DND-41 (cell line): ENCODE measurements around the gene ZBED2.
A peak's percentile ranks its signal among the peaks of the same experiment; 100 is the strongest.

Experiments used
- ATAC-seq: fragments of 200-7000 bp; cut with Tn5 transposase; 3 replicates; pipeline ENCODE4 v1.9.1; 2021; ENCODE audit warnings: low read depth; ENCODE audit not compliant: insufficient read depth
- DNase-seq: peaks from one replicate; pipeline ENCODE4 v3.0.0-alpha.2; 2020
- H2AFZ ChIP-seq: 2 replicates; pipeline ENCODE4 v1.6.0; 2012; ENCODE audit warnings: low read depth, low read length
- H3K27ac ChIP-seq: 2 replicates; pipeline ENCODE4 v1.5.1; 2012; ENCODE audit warnings: low read length, inconsistent platforms
- H3K27me3 ChIP-seq: fragments of 200-600 bp; sonication (generic); 2 replicates; pipeline ENCODE4 v1.6.0; 2012; ENCODE audit warnings: low read length, mild to moderate bottlenecking, inconsistent platforms; ENCODE audit not compliant: insufficient read depth, poor library complexity
- H3K36me3 ChIP-seq: 2 replicates; pipeline ENCODE4 v1.5.1; 2012; ENCODE audit warnings: low read length, inconsistent platforms; ENCODE audit not compliant: insufficient read depth
- H3K4me1 ChIP-seq: 2 replicates; pipeline ENCODE4 v1.5.1; 2012; ENCODE audit warnings: mild to moderate bottlenecking, low read length; ENCODE audit not compliant: insufficient read depth
- H3K4me2 ChIP-seq: 2 replicates; pipeline ENCODE4 v1.6.0; 2012; ENCODE audit warnings: mild to moderate bottlenecking, moderate library complexity, low read length, inconsistent platforms; ENCODE audit not compliant: insufficient read depth
- H3K4me3 ChIP-seq, 2 experiments: fragments of 200-600 bp in 1 of 2; shearing (Covaris generic) in 1 of 2; 2 replicates each; pipeline ENCODE4 v1.5.1; 2012 to 2016; ENCODE audit warnings: inconsistent platforms in 2 of 2, low read length in 2 of 2, mild to moderate bottlenecking in 2 of 2, low read depth in 1 of 2, moderate library complexity in 1 of 2
- H3K79me2 ChIP-seq: 2 replicates; pipeline ENCODE4 v1.6.0; 2012; ENCODE audit warnings: low read length, inconsistent platforms; ENCODE audit not compliant: insufficient read depth
- H3K9ac ChIP-seq: 2 replicates; pipeline ENCODE4 v1.6.0; 2012; ENCODE audit warnings: low read depth, mild to moderate bottlenecking, inconsistent platforms, low read length, moderate library complexity
- H3K9me3 ChIP-seq: 2 replicates; pipeline ENCODE4 v1.5.1; 2012; ENCODE audit warnings: low read length, moderate library complexity, mild to moderate bottlenecking, inconsistent platforms; ENCODE audit not compliant: insufficient read depth, severe bottlenecking
- H4K20me1 ChIP-seq: 2 replicates; pipeline ENCODE4 v1.6.0; 2012; ENCODE audit warnings: low read length; ENCODE audit not compliant: insufficient read depth
- CTCF ChIP-seq: IDR thresholded peaks from 2 replicates; pipeline ENCODE4 v1.5.1; 2012; ENCODE audit warnings: borderline replicate concordance, low read length, moderate library complexity, mild to moderate bottlenecking; ENCODE audit not compliant: poor library complexity, severe bottlenecking; ENCODE audit errors: extremely low read depth
- EZH2 ChIP-seq: IDR thresholded peaks from 3 replicates; pipeline ENCODE4 v1.6.1; 2012; ENCODE audit warnings: borderline replicate concordance, low read depth, mild to moderate bottlenecking, moderate library complexity, low read length, inconsistent platforms; ENCODE audit not compliant: severe bottlenecking

Gene ZBED2

GRCh38 chr3:111605018-111605417 is 9.9 kb upstream of the ZBED2 start:
- no peak for DNase-seq
- no peaks in the 10 kb centered on the region; the same call in 1 of the 2 replicates for H3K79me2 ChIP-seq

GRCh38 chr3:111604119-111604518 is 9.0 kb upstream of the ZBED2 start:
- peaks cover 96% of the 10 kb centered on the region for H3K36me3 ChIP-seq
- no peak overlapping the region for H3K4me2 ChIP-seq
- H3K4me3 ChIP-seq: no peak overlapping the region
- no peak overlapping the region for H3K27ac ChIP-seq
- H3K9me3 ChIP-seq: no peaks in the 10 kb centered on the region
- DNase-seq (no peak), ATAC-seq (no peak)
- peaks cover 20% of the 10 kb centered on the region for H3K4me1 ChIP-seq
- H3K27me3 ChIP-seq: no peaks in the 10 kb centered on the region
- H2AFZ ChIP-seq: no peak overlapping the region
- H3K9ac ChIP-seq: no peak overlapping the region
- H4K20me1 ChIP-seq: no peaks in the 10 kb centered on the region
- no peaks in the 10 kb centered on the region; the same call in 1 of the 2 replicates for H3K79me2 ChIP-seq
- TF ChIP-seq CTCF (no peak), EZH2 (no peak)

More at GRCh38 chr3:111605018-111605417, 9.9 kb upstream of the ZBED2 start:
- no peak overlapping the region for H3K9ac ChIP-seq
- no peaks in the 10 kb centered on the region for H4K20me1 ChIP-seq
- no peak overlapping the region for H3K27ac ChIP-seq
- no peaks in the 10 kb centered on the region for H3K9me3 ChIP-seq
- ATAC-seq: no peak
- H3K36me3 ChIP-seq: peaks cover 87% of the 10 kb centered on the region
- no peak overlapping the region for H2AFZ ChIP-seq
- peaks cover 29% of the 10 kb centered on the region for H3K4me1 ChIP-seq
- TF ChIP-seq EZH2 (no peak), CTCF (no peak)
- no peak overlapping the region for H3K4me2 ChIP-seq
- H3K27me3 ChIP-seq: no peaks in the 10 kb centered on the region
- H3K4me3 ChIP-seq: no peak overlapping the region

- Histone ChIP-seq H3K4me3 (no peak overlapping the region), H3K36me3 (peaks cover 94% of the 10 kb centered on the region), H3K4me2 (no peak overlapping the region), H2AFZ (no peak overlapping the region), H3K27me3 (no peaks in the 10 kb centered on the region), H3K9ac (no peak overlapping the region), H3K27ac (no peak overlapping the region), H4K20me1 (no peaks in the 10 kb centered on the region), H3K4me1 (peaks cover 15% of the 10 kb centered on the region), H3K9me3 (no peaks in the 10 kb centered on the region), H3K79me2 (no peaks in the 10 kb centered on the region; the same call in 1 of the 2 replicates)
- no peak for TF ChIP-seq CTCF
- no peak for TF ChIP-seq EZH2
- ATAC-seq: 0 out of 3 replicates have a peak, but pooled peaks have one; percentile 40
- no peak for DNase-seq
These were observed 8.5 kb upstream of the ZBED2 start for GRCh38 chr3:111603679-111604078.

DNA sequence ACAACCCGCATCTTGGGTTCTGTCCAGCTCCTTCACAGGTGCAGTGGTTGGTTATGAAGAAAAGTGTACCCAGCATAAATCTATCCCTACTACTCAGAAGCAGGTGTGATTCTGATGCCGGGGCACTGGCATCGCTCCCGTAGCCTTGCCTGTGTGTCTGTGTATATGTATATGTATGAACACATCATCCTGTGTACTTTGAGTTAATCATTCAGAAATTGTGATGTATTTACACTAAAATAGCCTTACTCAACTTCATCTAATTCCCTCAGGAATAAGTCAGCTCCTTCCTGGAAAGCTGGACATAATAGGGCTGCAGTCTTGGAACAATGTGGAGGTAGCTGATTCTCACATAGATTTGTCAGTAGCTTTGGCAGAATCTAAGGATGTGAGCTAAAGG is 6.7 kb upstream of the ZBED2 start:
- DNase-seq: no peak
- Histone ChIP-seq H3K36me3 (peaks cover 93% of the 10 kb centered on the region), H3K4me1 (0 out of 2 replicates have a peak, but pooled peaks cover 2% of the 10 kb centered on the region), H3K9ac (no peak overlapping the region), H4K20me1 (no peaks in the 10 kb centered on the region), H2AFZ (no peak overlapping the region), H3K4me2 (no peak overlapping the region), H3K4me3 (no peak overlapping the region), H3K27me3 (no peaks in the 10 kb centered on the region), H3K9me3 (no peaks in the 10 kb centered on the region), H3K27ac (no peak overlapping the region), H3K79me2 (no peaks in the 10 kb centered on the region; the same call in 1 of the 2 replicates)
- no peak for ATAC-seq
- TF ChIP-seq EZH2 (no peak), CTCF (no peak)
